Left forelimb (tissue), 1 donor: ENCODE data around the gene ZNF141.
"Not testable (repeated sequence)": the region's sequence is repeated elsewhere in the genome, so short reads cannot be mapped to it uniquely, and the experiment has no call there.

Experiments used
- DNase-seq: peaks from one replicate; pipeline ENCODE4 v3.0.0-alpha.2; 2018; ENCODE audit warnings: low spot score

The ZNF141 gene

GRCh38 chr4:385934-386707 is 48.5 kb downstream of the ZNF141 start:
- no peak for DNase-seq

- no peak for DNase-seq
Measured at GRCh38 chr4:386708-387105, 49.1 kb downstream of the ZNF141 start.

DNA sequence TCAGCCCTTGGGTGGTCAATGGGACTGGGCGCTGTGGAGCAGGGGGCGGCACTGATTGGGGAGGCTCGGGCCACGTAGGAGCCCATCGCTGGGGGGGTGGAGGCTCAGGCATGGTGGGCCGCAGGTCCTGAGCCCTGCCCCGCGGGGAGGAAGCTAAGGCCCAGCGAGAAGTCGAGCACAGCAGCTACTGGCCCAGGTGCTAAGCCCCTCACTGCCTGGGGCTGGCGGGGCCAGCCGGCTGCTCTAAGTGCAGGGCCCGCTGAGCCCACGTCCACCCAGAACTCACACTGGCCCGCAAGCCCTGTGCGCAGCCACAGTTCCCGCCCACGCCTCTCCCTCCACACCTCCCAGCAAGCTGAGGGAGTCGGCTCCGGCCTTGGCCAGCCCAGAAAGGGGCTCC is 66.4 kb downstream of the ZNF141 start:
- no peak for DNase-seq

DNA sequence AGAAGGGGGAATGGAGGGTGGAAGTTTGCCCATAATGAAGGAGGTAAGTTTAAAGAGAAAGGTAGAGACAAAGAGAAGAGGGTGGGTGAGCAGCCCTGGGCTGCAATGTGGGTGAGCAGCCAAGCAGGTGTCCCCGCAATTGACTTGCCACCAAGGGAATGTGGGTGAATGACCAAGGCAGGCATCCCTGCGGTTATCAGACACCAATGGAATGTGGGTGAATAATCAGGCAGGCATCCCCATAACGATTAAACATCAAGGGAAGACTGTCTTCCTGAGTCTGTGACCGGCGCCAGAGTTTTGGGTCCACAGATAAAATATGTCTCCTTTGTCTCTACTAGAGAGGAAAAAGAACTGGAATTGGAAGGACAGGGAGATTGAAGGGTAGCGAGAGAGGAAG is 70.7 kb downstream of the ZNF141 start:
- not testable (repeated sequence) for DNase-seq

DNA sequence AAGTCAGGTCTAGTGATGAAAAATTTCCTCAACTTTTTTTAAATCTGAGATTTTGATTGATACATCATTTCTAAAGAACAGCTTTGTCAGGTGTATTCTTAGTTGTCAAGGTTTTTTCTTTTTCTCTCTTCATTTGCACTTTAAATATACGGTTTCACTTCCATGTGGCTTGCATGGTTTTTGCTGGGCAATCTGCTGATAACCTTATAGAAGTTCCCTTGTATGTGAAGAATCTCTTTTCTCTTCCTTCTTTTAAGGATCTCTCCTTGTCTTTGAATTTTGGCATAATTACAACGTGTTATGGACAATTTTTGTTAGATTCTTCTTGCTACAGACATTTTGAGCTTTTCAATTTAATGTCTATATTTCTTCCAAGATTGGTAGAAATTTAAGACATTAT is 85.0 kb downstream of the ZNF141 start:
- DNase-seq, result no peak
